Gastrocnemius medialis (tissue), 4 donors: Measurements from ENCODE around the gene ZNF80.

Experiments used
- CTCF ChIP-seq, 5 experiments: fragments of 450-650 bp in 3 of 5; fragments of 200-600 bp in 2 of 5; sonication (generic) in 2 of 5; IDR thresholded peaks in 4 of 5; conservative IDR thresholded peaks in 1 of 5; 1 replicate in 4 of 5; 2 replicates in 1 of 5; pipeline ENCODE4 v1.5.1; 2016 to 2019; ENCODE audit warnings: antibody characterized with exemption in 5 of 5, mild to moderate bottlenecking in 3 of 5, moderate library complexity in 3 of 5
- POLR2A ChIP-seq, 2 donors: fragments of 450-650 bp; IDR thresholded peaks; one replicate each; pipeline ENCODE4 v1.6.1; 2017; ENCODE audit warnings: antibody characterized with exemption in 2 of 2, mild to moderate bottlenecking in 2 of 2, moderate library complexity in 2 of 2

- TF ChIP-seq CTCF (IDR thresholded peaks at IDR 0.05 in 4 of 5, conservative IDR thresholded peaks at IDR 0.05 in 1 of 5), result no peak
- TF ChIP-seq POLR2A (IDR thresholded peaks at IDR 0.05), result no peak
Measured at GRCh38 chr3:114252954-114253353, 15.6 kb upstream of the ZNF80 start.
